ENCODE data around the gene TGM1.

DNA sequence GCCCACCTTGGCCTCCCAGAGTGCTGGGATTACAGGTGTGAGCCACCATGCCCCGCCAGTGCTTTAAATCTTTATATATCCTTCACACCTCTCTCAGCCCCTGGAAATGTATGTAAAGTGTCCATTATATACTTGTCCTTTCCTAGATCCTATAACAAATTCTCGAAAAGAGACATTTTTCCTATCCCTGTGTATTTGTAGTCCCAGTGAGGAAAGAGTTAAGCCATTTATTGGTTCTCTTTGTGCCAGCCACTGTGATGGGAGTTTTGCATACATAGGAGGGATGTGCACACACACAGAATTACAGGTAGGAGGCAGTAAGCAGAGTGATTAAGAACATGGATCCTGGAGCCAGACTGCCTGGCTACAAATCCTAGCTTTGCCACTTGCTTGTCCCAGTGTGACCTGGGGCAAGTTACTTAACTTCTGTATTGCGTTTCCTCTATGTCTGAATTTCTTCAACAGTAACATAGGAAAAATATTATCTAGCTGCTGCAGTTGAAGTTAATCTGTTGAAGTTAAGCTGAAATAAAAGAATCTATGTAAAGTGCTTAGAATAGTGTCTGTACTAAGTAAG, 10.5 kb upstream of the TGM1 start:
- TF ChIP-seq, protein P1, sequence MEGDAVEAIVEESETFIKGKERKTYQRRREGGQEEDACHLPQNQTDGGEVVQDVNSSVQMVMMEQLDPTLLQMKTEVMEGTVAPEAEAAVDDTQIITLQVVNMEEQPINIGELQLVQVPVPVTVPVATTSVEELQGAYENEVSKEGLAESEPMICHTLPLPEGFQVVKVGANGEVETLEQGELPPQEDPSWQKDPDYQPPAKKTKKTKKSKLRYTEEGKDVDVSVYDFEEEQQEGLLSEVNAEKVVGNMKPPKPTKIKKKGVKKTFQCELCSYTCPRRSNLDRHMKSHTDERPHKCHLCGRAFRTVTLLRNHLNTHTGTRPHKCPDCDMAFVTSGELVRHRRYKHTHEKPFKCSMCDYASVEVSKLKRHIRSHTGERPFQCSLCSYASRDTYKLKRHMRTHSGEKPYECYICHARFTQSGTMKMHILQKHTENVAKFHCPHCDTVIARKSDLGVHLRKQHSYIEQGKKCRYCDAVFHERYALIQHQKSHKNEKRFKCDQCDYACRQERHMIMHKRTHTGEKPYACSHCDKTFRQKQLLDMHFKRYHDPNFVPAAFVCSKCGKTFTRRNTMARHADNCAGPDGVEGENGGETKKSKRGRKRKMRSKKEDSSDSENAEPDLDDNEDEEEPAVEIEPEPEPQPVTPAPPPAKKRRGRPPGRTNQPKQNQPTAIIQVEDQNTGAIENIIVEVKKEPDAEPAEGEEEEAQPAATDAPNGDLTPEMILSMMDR (IDR thresholded peaks at IDR 0.05), result no peak
- TF ChIP-seq POLR2A (IDR thresholded peaks at IDR 0.05), result no peak
